Endothelial cell of umbilical vein (primary cell): ENCODE data around the gene FAM120A. TPM values are rescaled to one million over a fixed set of nuclear protein-coding genes. Genes with fewer than 3 reads are reported as not detected.

Source experiments
- BruUV-seq: library from RNA; stranded (reverse); fragments of 400-500 nt; replicated peaks from 2 replicates; lab custom pipeline; 2021; lab: Mats Ljungman, UMichigan
- CTCF ChIA-PET: fragments of 300-600, 350-600 bp; sonication (Branson Sonifier 250); formaldehyde crosslinking; loops from one replicate; lab custom pipeline; 2021; ENCODE audit warnings: antibody characterized with exemption, inconsistent platforms; lab: Charles Lee
- POLR2A ChIA-PET: fragments of 300-600, 350-600 bp; sonication (Branson Sonifier 250); formaldehyde crosslinking; loops from one replicate; lab custom pipeline; 2021; ENCODE audit warnings: antibody characterized with exemption, inconsistent platforms; lab: Charles Lee
- DNase-seq: peaks from one replicate; pipeline ENCODE4 v3.0.0-alpha.2; 2011; ENCODE audit warnings: low read depth, low spot score
- FAIRE-seq: peaks from 2 replicates; lab custom pipeline; 2011; peaks lifted over from hg19 to GRCh38; lab: Jason Lieb, UNC
- H2AFZ ChIP-seq: 2 replicates; pipeline ENCODE4 v1.6.0; 2012; ENCODE audit warnings: low read depth, low read length, control low read depth, inconsistent platforms
- H3K27ac ChIP-seq: 2 replicates; pipeline ENCODE4 v1.5.1; 2011; ENCODE audit warnings: low read depth, mild to moderate bottlenecking, control low read depth, low read length, moderate library complexity; ENCODE audit not compliant: insufficient read depth
- H3K27me3 ChIP-seq, 2 experiments: 2 replicates each; pipeline versions ENCODE4 v1.6.0 to v1.6.1; 2011; ENCODE audit warnings: low read length in 2 of 2, mixed read lengths in 1 of 2; ENCODE audit not compliant: control insufficient read depth in 2 of 2, insufficient read depth in 2 of 2
- H3K36me3 ChIP-seq, 2 experiments: 2 replicates in 1 of 2; 3 replicates in 1 of 2; pipeline ENCODE4 v1.5.1; 2011; ENCODE audit warnings: low read length in 2 of 2, mild to moderate bottlenecking in 1 of 2, moderate library complexity in 1 of 2; ENCODE audit not compliant: control insufficient read depth in 2 of 2, insufficient read depth in 2 of 2; ENCODE audit errors: extremely low read depth in 1 of 2
- H3K4me1 ChIP-seq: 3 replicates; pipeline ENCODE4 v1.5.1; 2011; ENCODE audit warnings: mild to moderate bottlenecking, low read length; ENCODE audit not compliant: control insufficient read depth, insufficient read depth; ENCODE audit errors: extremely low read depth
- H3K4me2 ChIP-seq: 2 replicates; pipeline ENCODE4 v1.6.1; 2011; ENCODE audit warnings: low read length, control low read depth, mixed read lengths; ENCODE audit not compliant: insufficient read depth
- H3K4me3 ChIP-seq, 3 experiments: fragments of 200-600 bp in 1 of 3; sonication (generic), shearing (Covaris generic) in 1 of 3; replicated peaks in 1 of 3; 2 replicates each; pipeline ENCODE4 v1.5.1; 2011 to 2016; ENCODE audit warnings: control low read depth in 3 of 3, low read length in 3 of 3, mild to moderate bottlenecking in 2 of 3, inconsistent platforms in 1 of 3, low read depth in 1 of 3, moderate library complexity in 1 of 3; ENCODE audit not compliant: insufficient read depth in 1 of 3
- H3K79me2 ChIP-seq: 2 replicates; pipeline ENCODE4 v1.6.0; 2012; ENCODE audit warnings: low read length, inconsistent platforms; ENCODE audit not compliant: control insufficient read depth, insufficient read depth
- H3K9ac ChIP-seq: replicated peaks from 2 replicates; pipeline ENCODE3; 2011; ENCODE audit warnings: low read length, control low read depth; ENCODE audit not compliant: insufficient read depth; ENCODE audit errors: extremely low read depth
- H3K9me1 ChIP-seq: replicated peaks from 3 replicates; pipeline ENCODE4 v1.6.0; 2011; ENCODE audit warnings: mild to moderate bottlenecking, low read length; ENCODE audit not compliant: control insufficient read depth, insufficient read depth; ENCODE audit errors: extremely low read depth
- H3K9me3 ChIP-seq: replicated peaks from 2 replicates; pipeline ENCODE4 v1.5.1; 2012; ENCODE audit warnings: low read length, inconsistent platforms; ENCODE audit not compliant: control insufficient read depth, insufficient read depth
- H4K20me1 ChIP-seq: replicated peaks from 2 replicates; pipeline ENCODE3; 2011; ENCODE audit warnings: mild to moderate bottlenecking, low read length; ENCODE audit not compliant: control insufficient read depth, insufficient read depth; ENCODE audit errors: extremely low read depth
- CTCF ChIP-seq, 2 donors: IDR thresholded peaks; 1 replicate in 1 of 2; 2 replicates in 1 of 2; pipeline ENCODE4 v1.5.1; 2011; ENCODE audit warnings: low read length in 2 of 2, mild to moderate bottlenecking in 2 of 2, moderate library complexity in 2 of 2, control low read depth in 1 of 2, inconsistent platforms in 1 of 2, low read depth in 1 of 2; ENCODE audit not compliant: insufficient read depth in 1 of 2; ENCODE audit errors: extremely low read depth in 1 of 2
- EZH2 ChIP-seq: IDR thresholded peaks from 2 replicates; pipeline ENCODE4 v1.6.1; 2012; ENCODE audit warnings: borderline replicate concordance, low read depth, mild to moderate bottlenecking, moderate library complexity, low read length, inconsistent platforms; ENCODE audit not compliant: severe bottlenecking
- FOS ChIP-seq: IDR thresholded peaks from 2 replicates; pipeline ENCODE4 v1.6.1; 2011; ENCODE audit warnings: mild to moderate bottlenecking, low read length, moderate library complexity, borderline replicate concordance; ENCODE audit not compliant: insufficient read depth
- GATA2 ChIP-seq: IDR thresholded peaks from 2 replicates; pipeline ENCODE4 v1.7.0; 2011; ENCODE audit warnings: low read depth, mild to moderate bottlenecking, moderate library complexity, mixed read lengths, low read length; ENCODE audit not compliant: insufficient read length, insufficient read depth
- JUN ChIP-seq: IDR thresholded peaks from 2 replicates; pipeline ENCODE4 v1.6.1; 2011; ENCODE audit warnings: borderline replicate concordance, low read depth; ENCODE audit not compliant: insufficient read length, insufficient read depth
- MAX ChIP-seq: IDR thresholded peaks from 2 replicates; pipeline ENCODE4 v1.6.1; 2011; ENCODE audit not compliant: insufficient read depth, insufficient read length
- MYC ChIP-seq: IDR thresholded peaks from one replicate; pipeline ENCODE4 v1.6.1; 2011; ENCODE audit warnings: mild to moderate bottlenecking, low read depth, low read length
- POLR2A ChIP-seq: IDR thresholded peaks from 2 replicates; pipeline ENCODE4 v1.6.1; 2012; ENCODE audit warnings: low read depth, mild to moderate bottlenecking, control low read depth, low read length
- POLR2AphosphoS5 ChIP-seq: IDR thresholded peaks from 2 replicates; pipeline ENCODE4 v1.6.1; 2012; ENCODE audit warnings: low read depth, mild to moderate bottlenecking, control low read depth, low read length, moderate library complexity; ENCODE audit not compliant: insufficient read depth
- dilution Hi-C: fragments of 300-500 bp; cut with MboI; formaldehyde crosslinking; loops from one replicate; pipeline ENCODE4 v1.15.0; 2019; ENCODE audit warnings: low sequenced_read_pairs; ENCODE audit not compliant: extremely low pct_ligation_motif_present
- intact Hi-C: fragments of 100-400 bp; cut with micrococcal nuclease; formaldehyde crosslinking; loops from one replicate; pipeline ENCODE4 v1.10.0; 2022
- polyA plus RNA-seq, 4 experiments: library from polyadenylated mRNA; depleted of rRNA in 3 of 4; stranded (reverse) in 3 of 4; unstranded in 1 of 4; fragments of >200 nt; gene quantifications; 2 replicates each; pipeline versions ENCODE4 v1.2.1 to v1.2.3, GENCODE V29; 2011 to 2012; ENCODE audit warnings: missing spikeins in 1 of 4
- total RNA-seq: library from RNA; stranded (reverse); gene quantifications from 2 replicates; pipeline ENCODE4 v1.2.3, GENCODE V29; 2021

FAM120A gene
- total and polyA plus RNA-seq, 2 donors (not counting 3 experiments of a cell fraction or from before 2014, with no cell fraction given): 66.8 to 126 TPM

GRCh38 chr9:93572221-93572620 lies 120.7 kb downstream of the FAM120A start:
- Histone ChIP-seq H3K4me2 (no peak overlapping the region), H3K27me3 (no peaks in the 10 kb centered on the region), H3K9ac (no peak overlapping the region), H3K9me3 (no peaks in the 10 kb centered on the region), H3K79me2 (peaks cover under 1% of the 10 kb centered on the region), H3K4me1 (peaks cover 9% of the 10 kb centered on the region), H3K36me3 (no peaks in the 10 kb centered on the region), H4K20me1 (no peaks in the 10 kb centered on the region), H3K4me3 (no peak overlapping the region), H3K27ac (no peak overlapping the region), H2AFZ (no peak overlapping the region), H3K9me1 (no peaks in the 10 kb centered on the region)
- DNase-seq (no peak), FAIRE-seq (no peak)
- ChIA-PET POLR2A (no interaction called here), CTCF (no interaction called here)
- BruUV-seq: no TSS peak
- intact Hi-C loops: no loop called here
- dilution Hi-C loops: no loop called here
- TF ChIP-seq MYC (no peak), EZH2 (no peak), GATA2 (no peak), MAX (no peak), POLR2AphosphoS5 (no peak), CTCF (IDR thresholded peaks at IDR 0.05; ENCODE audit: extremely low read depth in 1 of 2, insufficient read depth in 1 of 2, low read depth in 1 of 2, low read length in 2 of 2) (no peak), JUN (no peak), FOS (no peak), POLR2A (no peak)
